Measurements from ENCODE around the gene DGKD.

DGKD gene

DNA sequence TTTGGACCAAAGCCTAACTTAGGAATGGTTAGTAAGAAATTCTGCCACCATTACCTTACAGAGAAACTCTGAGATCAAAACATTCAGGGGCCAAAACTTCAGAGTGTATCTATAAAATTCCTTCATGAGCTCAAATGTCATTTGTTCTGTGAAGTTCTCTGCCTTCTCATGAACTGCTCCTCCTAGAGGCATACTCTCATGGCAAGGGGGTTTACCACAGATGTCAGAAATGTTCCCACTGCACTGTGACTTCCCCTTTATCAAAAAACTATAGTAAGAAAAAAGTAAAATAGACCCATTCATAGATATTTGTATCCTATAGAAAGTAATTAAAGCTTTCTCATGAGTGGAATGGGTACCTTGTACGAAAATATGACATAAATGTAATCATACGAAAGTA, 143.8 kb downstream of the DGKD start:
- no peak for DNase-seq (ENCODE audit: low spot score)

- no peak for DNase-seq (ENCODE audit: low spot score)
Measured at GRCh38 chr2:233499928-233500327, 145.6 kb downstream of the DGKD start.

GRCh38 chr2:233501198-233502076, 147.1 kb downstream of the DGKD start:
- no peak for DNase-seq (ENCODE audit: low spot score)

GRCh38 chr2:233503481-233503880, 149.2 kb downstream of the DGKD start:
- DNase-seq (ENCODE audit: low spot score): no peak

DNA sequence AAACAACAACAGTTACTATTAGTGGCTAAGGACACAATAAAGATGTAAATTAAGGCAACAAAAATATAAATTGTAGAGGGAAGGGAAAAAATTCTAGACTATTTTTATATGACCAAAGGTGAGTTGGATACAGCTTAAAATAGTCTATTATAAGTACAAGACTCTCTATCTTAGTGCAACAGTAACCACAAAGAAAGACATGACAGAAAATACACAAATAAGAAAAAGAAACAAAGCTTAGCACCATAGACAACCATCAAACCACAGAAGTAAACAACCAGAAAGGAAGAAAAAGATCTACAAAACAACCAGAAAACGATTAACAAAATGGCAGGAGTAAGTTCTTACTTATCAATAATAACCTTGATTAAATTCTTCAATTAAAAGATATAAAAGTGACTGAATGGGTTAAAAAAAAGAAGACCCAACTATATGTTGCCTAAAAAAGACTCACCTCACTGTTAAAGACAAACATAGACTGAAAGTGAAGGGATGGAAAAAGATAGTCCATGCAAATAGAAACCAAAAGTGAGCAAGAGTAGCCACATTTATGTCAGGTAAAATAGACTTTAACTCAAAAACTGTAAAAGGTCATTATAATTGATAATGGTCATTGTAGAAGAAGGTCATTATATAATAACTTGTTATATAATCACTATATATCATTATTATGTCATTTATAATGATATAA, 149.8 kb downstream of the DGKD start:
- DNase-seq (ENCODE audit: low spot score): no peak

DNA sequence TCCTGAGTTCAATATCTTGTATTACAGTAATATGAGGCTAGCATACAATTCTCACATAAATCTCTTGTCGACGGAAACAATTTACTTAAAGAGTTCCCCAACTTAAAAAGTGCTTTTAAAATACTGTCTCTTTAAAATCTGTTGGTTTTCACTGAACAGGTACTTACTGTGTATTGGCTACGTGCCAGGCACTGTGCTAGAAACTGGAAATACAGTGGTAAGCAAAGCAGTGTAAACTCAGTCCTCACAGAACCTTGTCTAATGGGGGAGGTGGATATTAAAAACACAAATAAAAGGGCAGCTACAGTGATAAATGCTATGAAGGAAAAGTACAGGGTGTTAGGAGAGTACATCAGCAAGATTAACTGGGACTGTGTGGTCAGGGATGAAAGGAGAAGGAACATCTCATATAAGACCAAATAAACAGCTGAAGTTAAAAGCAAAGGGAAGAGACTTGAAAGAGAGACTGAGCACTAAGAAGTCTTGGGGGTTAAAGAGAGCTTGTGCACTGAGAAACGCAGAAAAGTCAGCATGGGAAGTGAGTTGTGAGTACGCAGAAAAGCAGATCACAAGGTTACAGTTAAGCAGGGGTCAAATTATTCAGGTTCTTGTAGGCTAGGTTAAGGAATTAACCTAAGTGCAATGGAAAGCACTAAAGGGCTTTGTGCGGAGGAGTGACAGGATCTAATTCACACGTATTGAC, 159.8 kb downstream of the DGKD start:
- DNase-seq (ENCODE audit: low spot score): no peak

GRCh38 chr2:233519787-233520611, 165.7 kb downstream of the DGKD start:
- DNase-seq (ENCODE audit: low spot score): peak; percentile 20

Measured in germinal center (tissue), 1 donor.